Activated CD8-positive, alpha-beta memory T cell treated with anti-CD3 and anti-CD28 coated beads, Interleukin-2, amount 10 ng/mL, durations not matched to agents 7 days and 5 days (primary cell): Measurements from ENCODE around the gene KCNAB1. TPM values are rescaled to one million over a fixed set of nuclear protein-coding genes. Genes with fewer than 3 reads are reported as not detected.

Source experiments
- ATAC-seq: fragments of 150-1000 bp; cut with Tn5 transposase; one replicate; pipeline ENCODE4 v1.10.0; 2021; ENCODE audit warnings: moderate library complexity
- CTCF ChIA-PET: fragments of 350-600 bp; sonication (Branson Sonifier 250); formaldehyde crosslinking; loops from one replicate; lab custom pipeline; 2021; ENCODE audit warnings: antibody characterized with exemption; lab: Charles Lee
- DNase-seq: peaks from one replicate; pipeline ENCODE4 v3.0.0-alpha.2; 2020
- H3K27ac Mint-ChIP-seq: one replicate; pipeline ENCODE4 v1.8.0; 2021; ENCODE audit warnings: mild to moderate bottlenecking, mixed read lengths
- H3K27me3 Mint-ChIP-seq: one replicate; pipeline ENCODE4 v1.8.0; 2021; ENCODE audit warnings: mixed read lengths
- H3K36me3 Mint-ChIP-seq: one replicate; pipeline ENCODE4 v1.8.0; 2021; ENCODE audit warnings: mild to moderate bottlenecking, mixed read lengths
- H3K4me1 Mint-ChIP-seq: one replicate; pipeline ENCODE4 v1.8.0; 2021; ENCODE audit warnings: mixed read lengths
- H3K4me3 Mint-ChIP-seq: one replicate; pipeline ENCODE4 v1.8.0; 2021; ENCODE audit warnings: mild to moderate bottlenecking, moderate library complexity, mixed read lengths
- H3K9me3 Mint-ChIP-seq: one replicate; pipeline ENCODE4 v1.8.0; 2022; ENCODE audit warnings: low read depth, mixed read lengths
- total RNA-seq, 2 experiments: library from RNA; stranded (reverse); gene quantifications; one replicate each; pipeline ENCODE4 v1.2.3, GENCODE V29; 2021

Gene KCNAB1
- total RNA-seq, 2 experiments from 2014 or later: 0.19 TPM; not detected in 1

DNA sequence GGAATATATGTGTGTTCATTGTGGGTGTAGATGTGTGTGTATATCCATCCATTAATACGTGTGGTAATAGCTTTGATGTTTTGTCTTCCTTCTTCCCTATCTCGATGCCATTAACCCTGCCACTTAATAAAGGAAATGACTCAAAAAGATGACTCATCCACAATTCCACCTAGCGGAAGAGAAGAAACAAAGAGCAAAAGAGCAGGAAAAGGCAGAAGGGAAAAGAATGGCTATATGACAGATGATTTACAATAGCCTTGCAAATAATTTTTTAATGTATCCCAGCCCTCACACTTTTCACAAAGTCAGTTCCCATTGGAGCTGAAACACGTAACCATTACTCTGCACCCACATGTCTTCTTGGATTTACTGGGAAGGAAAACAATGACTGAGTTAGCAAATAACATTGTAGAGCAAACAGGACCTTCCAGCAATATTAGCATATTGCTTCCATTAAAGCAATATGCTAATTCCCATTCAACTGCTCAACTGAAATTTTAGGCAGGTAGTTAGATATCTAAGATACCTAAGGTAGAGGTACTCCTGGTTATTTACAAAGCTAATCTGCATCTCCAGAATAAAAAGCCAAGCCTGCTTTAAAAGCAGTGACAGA lies 197.2 kb downstream of the KCNAB1 start:
- H3K9me3 Mint-ChIP-seq: no peaks in the 10 kb centered on the region
- H3K4me1 Mint-ChIP-seq: no peaks in the 10 kb centered on the region

DNA sequence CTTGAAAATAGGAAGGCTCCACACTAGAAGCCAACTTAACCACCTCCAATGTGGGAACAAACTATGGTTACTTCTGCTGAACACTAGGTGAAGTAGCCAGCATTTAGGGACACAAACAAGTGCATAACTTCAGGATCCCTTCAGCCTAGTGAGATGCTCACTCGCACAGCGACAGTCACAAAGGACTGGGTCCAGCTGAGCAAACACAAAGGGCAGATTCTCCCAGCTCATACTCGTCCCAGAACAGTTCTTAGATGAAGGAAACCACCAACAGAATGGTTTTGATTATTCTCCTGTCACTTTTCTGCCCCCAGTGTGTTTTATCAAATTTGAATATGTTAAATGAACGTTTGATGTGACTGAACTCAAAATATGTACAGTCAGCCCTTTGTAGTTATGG lies 201.6 kb downstream of the KCNAB1 start:
- Mint-ChIP-seq H3K27ac (no peak overlapping the region), H3K9me3 (no peaks in the 10 kb centered on the region), H3K27me3 (peaks cover 15% of the 10 kb centered on the region), H3K4me3 (no peak overlapping the region), H3K4me1 (no peaks in the 10 kb centered on the region), H3K36me3 (no peaks in the 10 kb centered on the region)
- DNase-seq (no peak), ATAC-seq (no peak)
- CTCF ChIA-PET: no interaction called here

More for the DNA sequence above, 197.2 kb downstream of the KCNAB1 start:
- Mint-ChIP-seq H3K27ac (no peak overlapping the region), H3K4me3 (no peak overlapping the region), H3K36me3 (no peaks in the 10 kb centered on the region), H3K27me3 (peaks cover 7% of the 10 kb centered on the region)
- CTCF ChIA-PET: no interaction called here
- DNase-seq (no peak), ATAC-seq (no peak)

- no peak overlapping the region for H3K4me3 Mint-ChIP-seq
Observed at GRCh38 chr3:156323466-156323865, 203.1 kb downstream of the KCNAB1 start.

GRCh38 chr3:156330415-156330814 lies 210.0 kb downstream of the KCNAB1 start:
- H3K4me3 Mint-ChIP-seq: no peak overlapping the region
- CTCF ChIA-PET: no interaction called here
- no peak overlapping the region for H3K27ac Mint-ChIP-seq
- H3K9me3 Mint-ChIP-seq: no peaks in the 10 kb centered on the region
- no peak for ATAC-seq
- no peak for DNase-seq
- H3K4me1 Mint-ChIP-seq: no peaks in the 10 kb centered on the region
- H3K27me3 Mint-ChIP-seq: peaks cover 19% of the 10 kb centered on the region
- no peaks in the 10 kb centered on the region for H3K36me3 Mint-ChIP-seq

More at GRCh38 chr3:156323466-156323865, 203.1 kb downstream of the KCNAB1 start:
- Mint-ChIP-seq H3K9me3 (no peaks in the 10 kb centered on the region), H3K4me1 (no peaks in the 10 kb centered on the region), H3K27ac (no peak overlapping the region), H3K27me3 (peaks cover 15% of the 10 kb centered on the region), H3K36me3 (no peaks in the 10 kb centered on the region)
- DNase-seq: no peak
- CTCF ChIA-PET: no interaction called here
- no peak for ATAC-seq

GRCh38 chr3:156332304-156332703 lies 211.9 kb downstream of the KCNAB1 start:
- ATAC-seq (no peak), DNase-seq (no peak)
- H3K27ac Mint-ChIP-seq: no peak overlapping the region
- H3K9me3 Mint-ChIP-seq: no peaks in the 10 kb centered on the region
- H3K36me3 Mint-ChIP-seq: no peaks in the 10 kb centered on the region
- no peaks in the 10 kb centered on the region for H3K4me1 Mint-ChIP-seq
- CTCF ChIA-PET: no interaction called here
- peaks cover 14% of the 10 kb centered on the region for H3K27me3 Mint-ChIP-seq
- H3K4me3 Mint-ChIP-seq: no peak overlapping the region

GRCh38 chr3:156334841-156335545 lies 214.6 kb downstream of the KCNAB1 start:
- DNase-seq: no peak
- no peak overlapping the region for H3K27ac Mint-ChIP-seq
- H3K27me3 Mint-ChIP-seq: peaks cover 9% of the 10 kb centered on the region
- no peak overlapping the region for H3K4me3 Mint-ChIP-seq
- no peaks in the 10 kb centered on the region for H3K36me3 Mint-ChIP-seq
- CTCF ChIA-PET: no interaction called here
- H3K4me1 Mint-ChIP-seq: no peaks in the 10 kb centered on the region
- H3K9me3 Mint-ChIP-seq: no peaks in the 10 kb centered on the region
- ATAC-seq: no peak

- Mint-ChIP-seq H3K4me1 (no peaks in the 10 kb centered on the region), H3K27ac (no peak overlapping the region), H3K9me3 (no peaks in the 10 kb centered on the region), H3K27me3 (peaks cover 13% of the 10 kb centered on the region), H3K36me3 (no peaks in the 10 kb centered on the region), H3K4me3 (no peak overlapping the region)
- CTCF ChIA-PET: no interaction called here
- no peak for ATAC-seq
- no peak for DNase-seq
Observed at GRCh38 chr3:156339491-156339890, 219.1 kb downstream of the KCNAB1 start.

DNA sequence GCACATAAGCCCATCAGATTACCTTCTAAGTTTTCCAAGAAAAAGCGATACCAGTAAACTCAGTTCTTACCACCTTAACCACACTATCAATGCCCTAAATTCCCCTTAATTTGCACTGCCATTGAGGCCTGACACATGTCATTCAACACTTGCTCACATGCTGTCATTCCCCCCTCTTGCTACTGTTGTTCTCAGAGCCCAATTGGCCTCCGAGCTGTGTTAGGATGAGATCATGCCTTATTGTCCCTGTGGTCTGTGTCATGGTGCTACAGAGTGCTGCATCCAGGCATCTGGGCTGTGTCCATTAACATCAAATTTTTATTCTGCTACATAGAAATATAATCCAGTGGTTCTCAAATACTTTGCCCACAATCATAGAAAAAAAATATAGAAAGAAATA lies 221.0 kb downstream of the KCNAB1 start:
- Mint-ChIP-seq H3K4me1 (no peaks in the 10 kb centered on the region), H3K27me3 (peaks cover 20% of the 10 kb centered on the region), H3K9me3 (no peaks in the 10 kb centered on the region), H3K27ac (no peak overlapping the region), H3K4me3 (no peak overlapping the region), H3K36me3 (no peaks in the 10 kb centered on the region)
- ATAC-seq: no peak
- CTCF ChIA-PET: no interaction called here
- DNase-seq: no peak

- H3K4me1 Mint-ChIP-seq: no peaks in the 10 kb centered on the region
- peaks cover 17% of the 10 kb centered on the region for H3K27me3 Mint-ChIP-seq
- ATAC-seq: no peak
- CTCF ChIA-PET: no interaction called here
- no peaks in the 10 kb centered on the region for H3K36me3 Mint-ChIP-seq
- no peak for DNase-seq
- no peak overlapping the region for H3K27ac Mint-ChIP-seq
- H3K4me3 Mint-ChIP-seq: no peak overlapping the region
- H3K9me3 Mint-ChIP-seq: no peaks in the 10 kb centered on the region
Observed at GRCh38 chr3:156341831-156342416, 221.5 kb downstream of the KCNAB1 start.

DNA sequence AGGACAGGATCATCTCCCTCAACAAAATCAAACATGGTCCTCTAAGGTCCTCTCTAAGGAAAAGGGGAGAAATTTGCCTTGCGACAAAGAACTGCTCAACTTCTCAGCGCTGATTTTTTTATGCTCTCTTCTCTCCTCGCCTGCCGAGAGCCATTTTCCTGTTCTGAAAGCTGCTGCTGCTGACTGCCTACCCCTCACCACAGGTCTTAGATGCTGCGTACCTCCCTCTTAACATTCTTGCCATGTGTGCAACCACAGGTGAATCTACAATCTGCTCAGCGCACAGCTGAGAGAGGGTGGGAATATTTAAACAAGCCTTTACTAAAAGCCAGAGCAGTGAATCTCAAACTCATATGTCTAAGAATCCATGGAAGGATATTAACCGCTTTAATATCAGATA lies 223.8 kb downstream of the KCNAB1 start:
- H3K27ac Mint-ChIP-seq: no peak overlapping the region
- H3K9me3 Mint-ChIP-seq: no peaks in the 10 kb centered on the region
- CTCF ChIA-PET: no interaction called here
- ATAC-seq (no peak), DNase-seq (no peak)
- H3K27me3 Mint-ChIP-seq: peaks cover 14% of the 10 kb centered on the region
- H3K4me1 Mint-ChIP-seq: no peaks in the 10 kb centered on the region
- no peak overlapping the region for H3K4me3 Mint-ChIP-seq
- no peaks in the 10 kb centered on the region for H3K36me3 Mint-ChIP-seq

DNA sequence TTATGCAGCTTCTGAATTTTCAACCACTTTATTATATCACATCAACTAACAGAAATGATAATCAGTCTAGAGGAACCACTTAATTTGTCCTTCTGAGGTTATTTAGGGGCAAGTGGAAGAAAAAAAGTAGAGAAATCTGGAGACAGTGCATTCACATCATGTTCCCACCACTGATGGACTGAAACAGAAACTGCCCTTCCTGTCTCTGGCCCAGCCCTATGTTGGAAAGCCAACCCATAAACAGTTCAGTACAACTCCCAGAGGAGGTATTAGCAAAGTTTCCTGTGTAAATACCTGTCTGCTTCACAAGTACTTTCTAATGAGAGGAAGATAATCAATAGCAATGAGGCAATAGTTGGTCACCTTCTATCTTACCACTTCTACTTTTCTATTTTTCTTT lies 228.7 kb downstream of the KCNAB1 start:
- ATAC-seq (no peak), DNase-seq (no peak)
- CTCF ChIA-PET: no interaction called here
- Mint-ChIP-seq H3K4me3 (no peak overlapping the region), H3K27me3 (peaks cover 16% of the 10 kb centered on the region), H3K4me1 (no peaks in the 10 kb centered on the region), H3K9me3 (no peaks in the 10 kb centered on the region), H3K36me3 (no peaks in the 10 kb centered on the region), H3K27ac (no peak overlapping the region)

DNA sequence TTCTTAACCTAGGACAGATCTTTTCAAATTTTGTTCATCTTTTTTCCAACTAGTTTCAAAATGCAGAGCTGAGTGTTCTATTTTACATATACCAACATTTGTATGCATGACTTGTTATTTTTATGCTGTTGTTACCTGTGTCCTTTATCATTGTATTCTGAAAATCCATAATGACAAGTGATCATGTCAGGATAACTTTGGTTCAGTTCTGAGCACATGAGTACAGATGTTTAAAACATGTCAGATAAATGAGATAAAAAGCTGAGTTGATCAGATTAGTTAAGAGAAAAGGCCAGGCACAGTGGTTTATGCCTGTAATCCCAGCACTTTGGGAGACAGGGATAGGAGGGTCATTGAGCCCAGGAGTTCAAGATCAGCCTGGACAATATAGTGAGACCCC lies 229.6 kb downstream of the KCNAB1 start:
- ATAC-seq (no peak), DNase-seq (no peak)
- H3K27me3 Mint-ChIP-seq: peaks cover 13% of the 10 kb centered on the region
- no peaks in the 10 kb centered on the region for H3K4me1 Mint-ChIP-seq
- H3K36me3 Mint-ChIP-seq: no peaks in the 10 kb centered on the region
- CTCF ChIA-PET: no interaction called here
- H3K9me3 Mint-ChIP-seq: no peaks in the 10 kb centered on the region
- no peak overlapping the region for H3K4me3 Mint-ChIP-seq
- no peak overlapping the region for H3K27ac Mint-ChIP-seq

- Mint-ChIP-seq H3K4me1 (no peaks in the 10 kb centered on the region), H3K27ac (no peak overlapping the region), H3K4me3 (no peak overlapping the region), H3K9me3 (no peaks in the 10 kb centered on the region), H3K27me3 (peaks cover 8% of the 10 kb centered on the region), H3K36me3 (no peaks in the 10 kb centered on the region)
- DNase-seq (no peak), ATAC-seq (no peak)
- CTCF ChIA-PET: no interaction called here
Observed at GRCh38 chr3:156350781-156351180, 230.4 kb downstream of the KCNAB1 start.

DNA sequence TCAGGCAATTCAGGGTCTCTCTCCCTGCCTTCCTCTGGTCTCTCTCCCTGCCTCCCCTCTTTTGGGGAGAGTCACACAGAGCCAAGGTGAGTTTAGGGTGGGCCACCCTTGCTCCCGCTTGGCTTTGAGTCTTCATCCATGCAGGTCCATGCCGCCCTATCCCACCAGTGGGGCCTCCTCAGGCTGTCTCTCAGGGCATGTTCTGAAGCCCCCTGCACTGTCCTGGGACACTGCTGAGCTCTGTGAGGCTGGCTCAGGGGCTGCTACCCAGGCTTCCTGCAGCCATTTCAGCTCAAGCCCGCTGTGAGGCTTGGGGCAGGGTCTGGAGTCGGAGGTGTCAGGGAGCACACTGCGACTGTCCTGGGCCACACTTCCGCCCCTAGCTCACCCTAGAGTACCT lies 231.4 kb downstream of the KCNAB1 start:
- Mint-ChIP-seq H3K36me3 (no peaks in the 10 kb centered on the region), H3K27me3 (peaks cover 8% of the 10 kb centered on the region), H3K4me1 (no peaks in the 10 kb centered on the region), H3K9me3 (no peaks in the 10 kb centered on the region), H3K27ac (no peak overlapping the region), H3K4me3 (no peak overlapping the region)
- ATAC-seq (no peak), DNase-seq (no peak)
- CTCF ChIA-PET: no interaction called here
